T-helper 17 cell (primary cell): ENCODE data around the gene SMIM44. TPM values are rescaled to one million over a fixed set of nuclear protein-coding genes. Genes with fewer than 3 reads are reported as not detected.

Experiments
- ATAC-seq: fragments of 150-1000 bp; cut with Tn5 transposase; 2 replicates; pipeline ENCODE4 v1.10.0; 2021; ENCODE audit warnings: mild to moderate bottlenecking, moderate library complexity
- DNase-seq, 3 donors: peaks; one replicate each; pipeline versions ENCODE4 v3.0.0 to v3.0.0-alpha.2; 2020 to 2021
- H3K9me3 ChIP-seq: one replicate; pipeline ENCODE4 v1.7.0; 2013; ENCODE audit warnings: low read length, mild to moderate bottlenecking; ENCODE audit not compliant: control insufficient read depth, poor library complexity, severe bottlenecking
- H3K27ac Mint-ChIP-seq: one replicate; pipeline ENCODE4 v1.8.0; 2022; ENCODE audit warnings: mild to moderate bottlenecking, moderate library complexity, mixed read lengths
- H3K27me3 Mint-ChIP-seq: one replicate; pipeline ENCODE4 v1.8.0; 2022; ENCODE audit warnings: mixed read lengths
- H3K36me3 Mint-ChIP-seq: one replicate; pipeline ENCODE4 v1.8.0; 2022; ENCODE audit warnings: low read depth, mixed read lengths
- H3K4me1 Mint-ChIP-seq: one replicate; pipeline ENCODE4 v1.8.0; 2022; ENCODE audit warnings: mild to moderate bottlenecking, mixed read lengths
- H3K4me3 Mint-ChIP-seq: one replicate; pipeline ENCODE4 v1.8.0; 2022; ENCODE audit warnings: mild to moderate bottlenecking, moderate library complexity, mixed read lengths
- total RNA-seq, 4 donors: library from RNA in 2 of 4; stranded (reverse) in 2 of 4; gene quantifications; one replicate each; pipeline ENCODE4 v1.2.3 and lab custom pipeline; 2022 to 2026

Gene SMIM44
- total RNA-seq, 2 donors from 2014 or later = not detected

- no peaks in the 10 kb centered on the region for H3K27me3 Mint-ChIP-seq
- DNase-seq = no peak
Observed at GRCh38 chr19:3433313-3433712, 49.9 kb downstream of the SMIM44 start.

More at GRCh38 chr19:3433313-3433712, 49.9 kb downstream of the SMIM44 start:
- no peaks in the 10 kb centered on the region for H3K9me3 ChIP-seq
- Mint-ChIP-seq H3K36me3 (no peaks in the 10 kb centered on the region), H3K4me1 (peaks cover 15% of the 10 kb centered on the region), H3K27ac (no peak overlapping the region), H3K4me3 (no peak overlapping the region)
- ATAC-seq = no peak

Other genes starting within 250 kb of the SMIM44 start
- gene NFIC, start 116.9 kb downstream of the SMIM44 start, total RNA-seq = 10 to 100 TPM; 29.0 to 29.3 TPM
- gene SMIM24, start 2.9 kb downstream of the SMIM44 start, total RNA-seq = not detected
- 1 to 10 TPM; 4.1 to 5.2 TPM for gene DOHH, start 17.2 kb upstream of the SMIM44 start, total RNA-seq
- 10 to 100 TPM; 95.0 to 96.6 TPM for gene FZR1, start 22.9 kb upstream of the SMIM44 start, total RNA-seq
- gene TEKTIP1, start 55.7 kb upstream of the SMIM44 start, total RNA-seq = 1 to 10 TPM; 5.0 to 8.4 TPM
- gene MFSD12, start 74.1 kb upstream of the SMIM44 start, total RNA-seq = 10 to 100 TPM; 58.1 to 62.0 TPM
- gene HMG20B, start 89.5 kb upstream of the SMIM44 start, total RNA-seq = 10 to 100 TPM; 34.0 to 36.7 TPM
- 1 to 10 TPM in 1 of 2 donors, under 1 TPM in 1; 0.42 to 3.3 TPM for gene GIPC3, start 102.0 kb upstream of the SMIM44 start, total RNA-seq
- gene TBXA2R, start 123.4 kb upstream of the SMIM44 start, total RNA-seq = 10 to 100 TPM in 1 of 2 donors, 1 to 10 TPM in 1; 1.0 to 10.4 TPM
- 10 to 100 TPM; 32.8 to 34.4 TPM for gene CACTIN, start 143.3 kb upstream of the SMIM44 start, total RNA-seq
- 10 to 100 TPM; 21.7 to 23.7 TPM for gene PIP5K1C, start 217.0 kb upstream of the SMIM44 start, total RNA-seq
- gene TJP3, start 224.9 kb upstream of the SMIM44 start, total RNA-seq = 10 to 100 TPM; 13.4 to 14.2 TPM